ENCODE data around the gene BCDIN3D. TPM values are rescaled to one million over a fixed set of nuclear protein-coding genes. Genes with fewer than 3 reads are reported as not detected.
A peak's percentile ranks its signal among the peaks of the same experiment; 100 is the strongest.

BCDIN3D gene
- total RNA-seq, 3 donors from 2014 or later (not counting 1 experiment from before 2014, with no cell fraction given): 4.0 to 6.0 (median 4.4) TPM

DNA sequence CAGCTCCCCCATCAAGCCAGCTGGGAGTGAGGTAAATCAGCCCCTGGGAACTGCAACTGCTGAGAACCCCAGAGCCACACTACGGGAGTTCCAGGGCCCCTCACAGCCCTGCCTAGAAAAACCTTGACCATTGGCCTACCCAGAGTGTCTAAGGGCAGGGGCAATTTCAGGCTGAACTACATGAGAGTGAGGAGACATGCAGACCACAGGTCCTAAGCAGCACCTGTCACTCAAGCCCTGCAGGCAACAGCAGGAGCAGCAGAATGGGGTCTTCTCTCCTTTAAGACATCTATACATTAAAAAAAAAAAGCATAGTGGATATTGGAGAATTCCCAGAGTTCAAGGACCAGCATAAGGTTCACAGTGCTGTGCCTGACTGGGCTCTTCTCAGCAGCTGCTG lies 19.6 kb downstream of the BCDIN3D start:
- Mint-ChIP-seq H3K27ac (no peak overlapping the region), H3K4me3 (no peak overlapping the region), H3K9me3 (no peaks in the 10 kb centered on the region), H3K27me3 (ENCODE audit: low read depth in 2 of 2) (no peaks in the 10 kb centered on the region), H3K36me3 (no peaks in the 10 kb centered on the region), H3K4me1 (peaks cover 23 to 39% of the 10 kb centered on the region in 2 donors)
- Histone ChIP-seq H3K36me3 (ENCODE audit: control insufficient read depth, insufficient read depth, low read length) (no peaks in the 10 kb centered on the region), H3K4me3 (ENCODE audit: low read length) (no peak overlapping the region), H3K27ac (ENCODE audit: low read length) (no peak overlapping the region), H3K4me1 (ENCODE audit: control insufficient read depth, insufficient read depth, low read length) (peaks cover 42% of the 10 kb centered on the region), H3K27me3 (ENCODE audit: control insufficient read depth, insufficient read depth, low read length) (no peaks in the 10 kb centered on the region), H3K9me3 (ENCODE audit: control insufficient read depth, insufficient read depth, low read length) (no peaks in the 10 kb centered on the region)
- WGBS (ENCODE audit: insufficient coverage): 58% methylated on average over 1 of the region's 1 CpG
- DNase-seq (no peak), ATAC-seq (no peak)
- TF ChIP-seq CTCF (IDR thresholded peaks at IDR 0.05): no peak
- intact Hi-C loops (cut with micrococcal nuclease): no loop called here

DNA sequence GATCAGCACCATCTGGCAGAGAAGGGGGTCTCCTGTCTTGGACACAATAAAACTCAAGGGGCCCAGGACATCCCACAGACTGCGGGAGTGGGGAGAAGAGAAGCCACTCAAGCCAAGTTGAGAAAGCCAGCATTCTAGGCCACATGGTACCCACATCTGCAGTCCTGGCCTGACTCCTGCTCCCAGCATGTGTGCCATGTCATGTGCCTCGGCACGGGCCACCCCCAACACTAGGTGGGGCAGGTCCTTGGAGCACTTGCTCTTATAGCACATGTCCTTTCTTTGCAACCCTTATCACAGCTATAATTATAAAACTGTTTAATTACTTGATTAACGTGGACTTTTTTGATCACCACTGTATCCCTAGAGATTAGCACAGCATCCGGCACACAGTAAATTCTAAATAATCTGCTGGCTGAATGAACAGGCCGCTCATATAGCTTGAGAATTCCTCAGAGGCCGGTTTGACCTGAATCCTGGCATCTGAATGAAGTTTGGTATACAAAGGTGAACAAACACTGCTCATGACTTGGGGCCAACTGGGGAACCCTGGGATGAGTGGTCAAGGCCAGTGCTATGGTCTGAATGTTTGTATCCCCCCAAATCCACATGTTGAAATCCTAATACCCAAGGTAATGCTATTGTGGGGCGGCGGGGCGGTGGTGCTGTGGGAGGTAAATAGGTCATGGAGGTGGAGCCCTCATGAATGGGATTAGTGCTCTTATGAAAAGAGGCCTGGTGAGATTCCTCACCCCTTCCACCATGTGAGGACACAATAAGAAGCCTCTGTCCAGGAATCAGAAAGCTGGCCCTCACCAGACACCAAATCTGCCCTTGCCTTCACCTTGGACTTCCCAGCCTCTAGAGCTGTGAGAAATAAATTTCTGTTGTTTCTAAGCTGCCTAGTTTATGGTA lies 21.3 kb downstream of the BCDIN3D start:
- Histone ChIP-seq H3K4me3 (ENCODE audit: low read length) (no peak overlapping the region), H3K27ac (ENCODE audit: low read length) (no peak overlapping the region)
- ATAC-seq: no peak

GRCh38 chr12:49819786-49820185 lies 23.1 kb downstream of the BCDIN3D start:
- no peak overlapping the region for H3K4me3 Mint-ChIP-seq
- no peaks in the 10 kb centered on the region for H3K36me3 ChIP-seq (ENCODE audit: control insufficient read depth, insufficient read depth, low read length)
- no peak overlapping the region for H3K27ac Mint-ChIP-seq
- no peak overlapping the region for H3K4me3 ChIP-seq (ENCODE audit: low read length)
- DNase-seq: no peak
- TF ChIP-seq CTCF (IDR thresholded peaks at IDR 0.05): no peak
- peaks cover 20% of the 10 kb centered on the region for H3K4me1 ChIP-seq (ENCODE audit: control insufficient read depth, insufficient read depth, low read length)
- no peaks in the 10 kb centered on the region for H3K27me3 ChIP-seq (ENCODE audit: control insufficient read depth, insufficient read depth, low read length)
- 90% methylated on average over 2 of the region's 2 CpGs for WGBS (ENCODE audit: insufficient coverage)
- H3K27ac ChIP-seq (ENCODE audit: low read length): no peak overlapping the region
- H3K27me3 Mint-ChIP-seq (ENCODE audit: low read depth in 2 of 2): no peaks in the 10 kb centered on the region
- H3K4me1 Mint-ChIP-seq: peaks cover 13 to 30% of the 10 kb centered on the region in 2 donors
- no peaks in the 10 kb centered on the region for H3K9me3 Mint-ChIP-seq
- H3K36me3 Mint-ChIP-seq: no peaks in the 10 kb centered on the region
- ATAC-seq: no peak
- intact Hi-C loops (cut with micrococcal nuclease): no loop called here
- no peaks in the 10 kb centered on the region for H3K9me3 ChIP-seq (ENCODE audit: control insufficient read depth, insufficient read depth, low read length)

More for the DNA sequence above, 21.3 kb downstream of the BCDIN3D start:
- intact Hi-C loops (cut with micrococcal nuclease): no loop called here
- no peak for TF ChIP-seq CTCF (IDR thresholded peaks at IDR 0.05)
- H3K36me3 Mint-ChIP-seq: no peaks in the 10 kb centered on the region
- Histone ChIP-seq H3K4me1 (ENCODE audit: control insufficient read depth, insufficient read depth, low read length) (peaks cover 31% of the 10 kb centered on the region), H3K27me3 (ENCODE audit: control insufficient read depth, insufficient read depth, low read length) (no peaks in the 10 kb centered on the region), H3K36me3 (ENCODE audit: control insufficient read depth, insufficient read depth, low read length) (no peaks in the 10 kb centered on the region), H3K9me3 (ENCODE audit: control insufficient read depth, insufficient read depth, low read length) (no peaks in the 10 kb centered on the region)
- H3K4me3 Mint-ChIP-seq: no peak overlapping the region
- peaks cover 18 to 35% of the 10 kb centered on the region in 2 donors for H3K4me1 Mint-ChIP-seq
- DNase-seq: peak in 1 of 2 donors; percentile 9
- no peaks in the 10 kb centered on the region for H3K9me3 Mint-ChIP-seq
- 87% methylated on average over 10 of the region's 10 CpGs for WGBS (ENCODE audit: insufficient coverage)
- peak overlapping the region in 1 of 2 donors; percentile 70 for H3K27ac Mint-ChIP-seq
- no peaks in the 10 kb centered on the region for H3K27me3 Mint-ChIP-seq (ENCODE audit: low read depth in 2 of 2)
